DMS79 (cell line): Measurements from ENCODE around the gene CYTH1.
A peak's percentile ranks its signal among the peaks of the same experiment; 100 is the strongest.

ENCODE experiments used
- DNase-seq: peaks from one replicate; lab custom pipeline; 2025; lab: John Stamatoyannopoulos, UW

CYTH1 gene

GRCh38 chr17:78734793-78735641 lies 47.1 kb downstream of the CYTH1 start:
- DNase-seq, result no peak

GRCh38 chr17:78732354-78732753 lies 49.7 kb downstream of the CYTH1 start:
- no peak for DNase-seq

DNA sequence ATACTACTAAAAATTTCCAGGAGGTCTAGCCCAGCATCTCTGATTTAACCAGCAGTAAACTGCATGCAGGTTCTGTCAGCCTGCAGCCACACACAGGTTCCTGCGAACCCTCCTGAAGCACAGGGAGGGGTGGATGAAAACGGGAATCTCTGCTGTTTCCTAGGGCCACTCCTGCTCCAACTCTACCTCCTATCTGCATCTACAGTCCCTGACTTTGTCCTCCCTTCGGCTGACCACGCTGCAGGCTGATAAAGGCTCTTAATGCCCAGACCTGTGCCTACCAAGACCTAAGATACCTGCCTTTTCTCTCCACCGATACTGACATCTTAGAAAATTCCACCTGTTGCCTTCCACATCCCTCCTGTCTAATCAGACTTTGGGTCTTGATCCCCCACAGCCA lies 50.2 kb downstream of the CYTH1 start:
- DNase-seq, result no peak

DNA sequence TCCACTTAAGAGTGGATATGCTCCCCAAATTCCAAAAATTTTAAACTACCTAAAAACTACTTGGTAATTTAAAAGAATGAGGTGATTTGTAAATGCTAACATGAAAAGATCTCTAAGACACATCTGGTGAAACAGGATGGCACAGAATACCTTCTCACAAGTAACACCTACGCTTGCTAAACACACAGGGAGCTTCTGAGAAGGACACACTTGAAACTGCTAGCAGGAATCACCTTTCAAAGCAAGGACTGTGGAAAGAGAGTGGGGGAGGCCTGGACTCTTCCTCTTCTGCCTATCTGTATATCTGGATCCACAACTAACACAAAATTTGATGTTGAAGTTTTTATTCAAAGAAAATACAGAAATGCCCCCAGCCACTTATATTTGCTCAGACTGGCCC lies 52.4 kb downstream of the CYTH1 start:
- DNase-seq, result no peak

DNA sequence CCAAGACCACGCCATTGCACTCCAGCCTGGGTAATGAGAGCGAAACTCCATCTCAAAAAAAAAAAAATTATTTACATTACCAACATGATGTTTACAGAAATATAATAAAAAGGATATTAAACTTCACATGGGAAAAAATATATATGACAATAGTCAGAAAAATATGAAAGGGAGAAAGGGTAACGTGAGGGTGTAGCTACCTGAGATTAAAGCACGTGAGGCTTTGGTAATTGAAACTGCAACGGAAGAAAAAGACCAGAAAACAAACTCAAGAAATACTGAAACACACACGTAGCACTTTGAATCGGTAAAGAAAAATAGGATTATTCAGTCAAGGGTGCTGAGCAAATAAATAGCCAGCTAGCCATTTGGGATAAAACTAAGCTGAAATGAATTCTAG lies 53.6 kb downstream of the CYTH1 start:
- DNase-seq, result no peak

GRCh38 chr17:78727476-78728229 lies 54.4 kb downstream of the CYTH1 start:
- DNase-seq, result no peak

GRCh38 chr17:78727057-78727456 lies 55.0 kb downstream of the CYTH1 start:
- no peak for DNase-seq

GRCh38 chr17:78726513-78726912 lies 55.6 kb downstream of the CYTH1 start:
- DNase-seq, result no peak

GRCh38 chr17:78725448-78726021 lies 56.5 kb downstream of the CYTH1 start:
- DNase-seq, result no peak

DNA sequence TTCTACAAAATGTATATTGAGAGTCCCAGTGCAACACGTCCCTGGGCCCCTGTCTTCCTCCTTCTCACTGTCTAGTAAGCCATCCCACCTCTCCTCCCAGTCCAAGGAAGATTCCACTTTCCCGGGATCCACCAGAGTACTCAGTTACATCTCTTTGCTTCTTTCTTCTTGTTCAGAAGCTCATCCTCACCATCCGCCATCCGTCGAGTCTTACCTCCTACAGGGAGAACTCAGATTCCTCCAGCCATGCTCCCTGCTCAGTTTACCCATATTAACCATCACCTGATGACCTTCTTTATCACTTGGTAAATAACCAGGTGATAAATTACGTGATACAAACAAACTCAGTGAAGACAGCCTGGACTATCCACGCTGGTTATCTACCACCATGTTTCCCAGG lies 57.1 kb downstream of the CYTH1 start:
- no peak for DNase-seq

DNA sequence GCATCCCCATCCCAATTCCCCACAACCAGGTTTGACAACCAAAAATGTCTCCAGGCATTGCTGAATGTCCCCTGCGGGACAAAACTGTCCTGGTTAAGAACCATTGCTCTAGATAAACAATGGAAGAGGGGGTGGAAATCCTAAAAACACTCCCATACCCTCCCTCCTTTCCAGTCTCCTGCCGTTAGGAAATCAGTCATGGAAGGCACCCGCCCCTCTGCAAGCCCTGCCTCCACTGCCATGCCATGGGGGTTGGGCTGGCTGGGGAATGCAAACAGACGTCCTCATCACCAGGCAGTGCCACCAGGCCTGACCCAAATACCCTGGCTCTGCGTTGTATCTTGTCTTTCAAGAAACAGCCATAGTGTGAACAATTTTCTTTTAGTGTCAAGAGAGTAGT lies 57.5 kb downstream of the CYTH1 start:
- DNase-seq, result no peak

DNA sequence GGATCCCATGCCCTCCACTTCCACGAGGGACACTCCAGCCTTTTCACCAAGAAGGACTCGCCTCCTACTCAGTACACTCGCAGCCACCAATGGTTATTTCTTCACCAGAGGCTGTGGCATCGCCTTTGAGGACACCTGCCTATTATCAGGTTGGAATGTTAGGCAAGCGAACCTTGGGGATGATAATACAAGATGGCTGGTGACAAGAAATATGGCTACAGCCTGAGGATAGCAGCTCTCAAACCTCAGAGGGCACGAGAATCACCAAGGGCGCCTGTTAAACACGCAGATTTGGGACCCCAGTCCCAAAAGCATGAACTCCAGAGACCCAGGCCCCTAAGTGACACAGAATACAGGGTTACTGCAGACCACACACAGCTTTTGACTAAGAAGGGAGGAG lies 58.1 kb downstream of the CYTH1 start:
- DNase-seq, result no peak

- DNase-seq, result no peak
Observed at GRCh38 chr17:78723001-78723796, 58.9 kb downstream of the CYTH1 start.

DNA sequence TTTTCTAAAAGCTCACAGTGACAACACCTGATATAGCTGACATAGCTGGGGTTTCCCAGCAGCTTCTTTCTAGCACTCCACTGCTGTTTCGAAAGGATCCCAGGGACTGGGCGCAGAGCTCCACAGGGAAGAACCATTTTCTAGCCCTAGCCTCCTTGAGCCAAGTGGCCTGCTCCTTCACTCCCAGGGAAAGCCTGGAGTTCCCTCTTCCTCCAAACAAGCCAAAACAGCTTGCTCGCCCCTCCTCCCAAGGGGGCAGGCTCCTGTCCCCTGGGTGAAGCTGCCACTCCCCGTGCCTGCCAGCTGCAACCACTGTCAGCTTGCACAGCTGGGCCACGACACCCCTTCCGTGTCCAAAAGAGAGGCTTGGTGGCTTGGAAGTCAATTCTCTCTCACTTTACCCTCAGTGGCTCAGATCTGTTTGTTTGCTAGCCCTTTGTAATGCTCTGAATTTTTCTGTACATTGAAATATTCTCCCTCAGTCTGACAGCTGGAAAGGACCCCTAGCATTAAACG lies 59.8 kb downstream of the CYTH1 start:
- DNase-seq, result no peak

DNA sequence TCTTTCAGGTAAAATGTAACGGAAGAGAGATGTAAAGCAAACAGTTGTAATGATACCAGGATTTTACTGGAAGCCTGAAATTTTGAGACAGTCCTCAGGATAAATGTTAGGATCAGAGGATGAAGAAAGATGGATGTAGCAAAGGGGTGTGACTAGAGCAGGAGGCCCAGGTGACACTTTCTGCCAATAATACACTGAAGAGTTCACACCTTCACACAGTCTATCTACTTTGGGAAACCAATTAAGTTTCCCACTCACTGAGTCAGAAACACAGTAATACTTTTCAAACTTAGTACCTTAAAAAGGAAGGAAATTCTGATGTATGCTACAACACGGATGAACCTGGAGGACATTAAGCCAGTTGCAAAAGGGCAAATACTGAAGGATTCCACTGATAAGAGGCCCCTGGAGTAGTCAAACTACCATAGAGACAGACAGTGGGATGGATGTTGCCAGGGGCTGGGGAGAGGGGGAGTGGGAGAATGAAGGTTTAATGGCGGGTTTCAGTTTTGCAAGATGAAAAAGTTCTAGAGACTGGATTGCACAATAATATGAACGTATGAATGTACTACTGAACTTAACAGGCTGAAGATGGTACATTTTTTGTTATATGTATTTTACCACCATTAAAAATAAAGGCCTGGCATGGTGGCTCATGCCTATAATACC lies 62.3 kb downstream of the CYTH1 start:
- DNase-seq, result no peak

DNA sequence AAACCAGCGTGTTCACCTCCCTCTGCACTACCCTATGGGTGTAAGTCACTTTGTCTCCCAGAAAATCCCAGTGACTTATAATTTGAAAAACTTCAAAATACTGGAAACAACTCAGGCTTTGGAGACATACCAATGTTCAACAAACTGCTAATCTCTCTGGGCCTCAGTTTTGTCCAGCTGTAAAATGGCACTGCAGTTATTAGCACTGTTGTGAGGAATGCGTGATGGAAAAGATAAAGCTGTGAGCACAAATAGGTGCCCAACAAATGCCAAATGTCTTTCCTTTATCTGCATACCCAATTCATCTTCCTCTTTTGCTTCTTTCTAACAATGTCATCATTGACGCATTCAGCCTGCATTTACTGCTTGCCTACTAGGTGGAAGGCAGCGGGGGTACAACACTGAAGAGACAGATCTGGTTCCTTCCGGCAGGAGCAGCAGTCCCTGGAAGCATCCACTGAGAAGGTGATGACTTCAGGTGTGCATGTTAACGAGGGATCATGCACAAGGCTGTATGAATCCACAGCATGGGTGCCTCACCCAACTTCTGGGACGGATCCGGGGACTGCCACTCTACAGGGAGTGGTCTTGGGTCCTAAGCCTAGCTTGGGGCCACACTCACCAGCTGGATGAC lies 63.4 kb downstream of the CYTH1 start:
- no peak for DNase-seq

GRCh38 chr17:78717431-78717980 lies 64.6 kb downstream of the CYTH1 start:
- no peak for DNase-seq

DNA sequence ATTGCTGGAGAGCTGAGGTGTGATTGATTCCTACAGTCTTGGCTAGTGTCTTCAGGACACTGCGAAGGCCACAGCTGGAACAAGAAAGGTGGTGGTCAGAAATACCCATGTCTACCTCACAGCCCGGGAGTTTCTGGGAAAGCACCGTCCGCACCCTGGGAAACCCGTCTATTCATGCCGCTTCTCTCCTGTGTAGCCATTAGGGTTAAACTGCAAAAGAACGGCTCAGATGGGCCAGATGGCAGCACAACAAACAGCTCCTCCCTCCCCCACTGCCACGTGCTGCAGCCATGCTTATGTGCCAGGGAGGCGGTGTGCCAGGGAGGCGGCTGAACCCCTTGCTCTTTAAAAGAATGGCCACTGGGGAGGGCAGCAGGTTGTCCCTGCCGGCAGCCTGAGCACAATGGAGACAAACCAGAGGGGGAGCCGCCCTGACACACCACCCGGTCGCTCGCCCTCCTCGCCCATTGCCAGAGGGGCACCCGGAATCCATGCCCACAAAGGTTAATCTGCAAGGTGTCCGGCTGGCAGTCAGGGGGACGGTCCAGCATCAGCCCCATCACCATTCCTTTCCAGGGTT lies 65.2 kb downstream of the CYTH1 start:
- DNase-seq, result peak; percentile 41

DNA sequence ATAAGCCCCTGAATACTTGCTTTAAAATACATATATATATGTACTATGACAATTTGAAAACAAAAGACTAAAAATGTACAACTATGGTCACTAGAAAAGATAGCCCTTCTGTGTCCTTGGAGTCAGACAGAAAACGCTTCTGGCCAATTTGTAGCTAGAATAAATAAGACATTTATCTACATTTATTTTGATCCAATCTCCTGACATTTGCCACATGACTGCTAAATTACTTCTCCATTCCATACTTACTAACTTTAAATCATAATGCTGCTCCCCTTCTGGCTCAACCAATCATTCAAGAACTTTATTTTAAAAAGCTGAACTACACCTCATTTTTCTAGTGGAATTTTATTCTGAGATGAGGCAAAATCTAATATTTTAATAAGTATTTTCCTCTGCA lies 65.8 kb downstream of the CYTH1 start:
- DNase-seq, result no peak

- no peak for DNase-seq
Observed at GRCh38 chr17:78715876-78716275, 66.2 kb downstream of the CYTH1 start.
